Astrocyte of the spinal cord (primary cell): Measurements from ENCODE around the gene NID2.

Experiments
- DNase-seq: peaks from one replicate; pipeline ENCODE4 v3.0.0; 2011; ENCODE audit warnings: low read depth, low spot score
- H3K4me3 ChIP-seq: 2 replicates; pipeline ENCODE4 v1.5.1; 2011; ENCODE audit warnings: low read depth, mild to moderate bottlenecking, low read length, moderate library complexity
- in situ Hi-C: cut with HindIII; loops from 2 replicates; pipeline ENCODE4 v1.10.0; 2017; ENCODE audit warnings: low sequenced_read_pairs
- TF ChIP-seq, protein P1 (sequence below): IDR thresholded peaks from 2 replicates; pipeline ENCODE4 v1.5.1; 2012; ENCODE audit warnings: low read depth, mild to moderate bottlenecking, low read length, inconsistent platforms

Gene NID2

DNA sequence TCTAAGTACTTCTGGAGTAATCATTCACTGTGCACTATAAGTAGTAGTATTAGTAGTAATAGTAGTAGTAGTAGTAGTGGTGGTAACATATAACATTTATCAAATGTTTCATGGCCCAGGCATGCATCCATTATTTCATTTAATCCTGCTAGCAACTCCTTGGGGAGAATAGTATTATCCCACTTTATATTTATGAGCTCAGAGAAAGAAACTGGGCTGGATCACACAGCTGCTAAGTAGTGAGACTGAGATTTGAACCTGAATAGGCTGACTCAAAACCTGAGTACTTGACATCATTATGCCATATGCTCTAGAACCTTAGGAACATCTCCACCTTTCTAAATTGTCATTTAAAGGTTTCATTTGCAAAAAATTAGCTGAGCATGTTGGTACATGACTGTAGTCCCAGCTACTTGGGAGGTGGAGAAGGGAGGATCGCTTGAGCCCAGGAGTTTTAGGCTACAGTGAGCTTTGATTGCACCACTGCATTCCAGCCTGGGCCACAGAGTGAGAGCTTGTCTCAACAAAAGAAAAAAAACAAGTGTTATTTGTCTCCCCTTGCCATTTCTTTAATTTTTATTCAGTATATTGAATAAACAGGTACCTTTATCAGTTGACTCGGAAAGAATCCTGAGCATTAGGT lies 11.4 kb upstream of the NID2 start:
- in situ Hi-C loops: no loop called here
- DNase-seq: no peak
- TF ChIP-seq, protein P1, sequence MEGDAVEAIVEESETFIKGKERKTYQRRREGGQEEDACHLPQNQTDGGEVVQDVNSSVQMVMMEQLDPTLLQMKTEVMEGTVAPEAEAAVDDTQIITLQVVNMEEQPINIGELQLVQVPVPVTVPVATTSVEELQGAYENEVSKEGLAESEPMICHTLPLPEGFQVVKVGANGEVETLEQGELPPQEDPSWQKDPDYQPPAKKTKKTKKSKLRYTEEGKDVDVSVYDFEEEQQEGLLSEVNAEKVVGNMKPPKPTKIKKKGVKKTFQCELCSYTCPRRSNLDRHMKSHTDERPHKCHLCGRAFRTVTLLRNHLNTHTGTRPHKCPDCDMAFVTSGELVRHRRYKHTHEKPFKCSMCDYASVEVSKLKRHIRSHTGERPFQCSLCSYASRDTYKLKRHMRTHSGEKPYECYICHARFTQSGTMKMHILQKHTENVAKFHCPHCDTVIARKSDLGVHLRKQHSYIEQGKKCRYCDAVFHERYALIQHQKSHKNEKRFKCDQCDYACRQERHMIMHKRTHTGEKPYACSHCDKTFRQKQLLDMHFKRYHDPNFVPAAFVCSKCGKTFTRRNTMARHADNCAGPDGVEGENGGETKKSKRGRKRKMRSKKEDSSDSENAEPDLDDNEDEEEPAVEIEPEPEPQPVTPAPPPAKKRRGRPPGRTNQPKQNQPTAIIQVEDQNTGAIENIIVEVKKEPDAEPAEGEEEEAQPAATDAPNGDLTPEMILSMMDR: no peak
- H3K4me3 ChIP-seq: no peak overlapping the region

DNA sequence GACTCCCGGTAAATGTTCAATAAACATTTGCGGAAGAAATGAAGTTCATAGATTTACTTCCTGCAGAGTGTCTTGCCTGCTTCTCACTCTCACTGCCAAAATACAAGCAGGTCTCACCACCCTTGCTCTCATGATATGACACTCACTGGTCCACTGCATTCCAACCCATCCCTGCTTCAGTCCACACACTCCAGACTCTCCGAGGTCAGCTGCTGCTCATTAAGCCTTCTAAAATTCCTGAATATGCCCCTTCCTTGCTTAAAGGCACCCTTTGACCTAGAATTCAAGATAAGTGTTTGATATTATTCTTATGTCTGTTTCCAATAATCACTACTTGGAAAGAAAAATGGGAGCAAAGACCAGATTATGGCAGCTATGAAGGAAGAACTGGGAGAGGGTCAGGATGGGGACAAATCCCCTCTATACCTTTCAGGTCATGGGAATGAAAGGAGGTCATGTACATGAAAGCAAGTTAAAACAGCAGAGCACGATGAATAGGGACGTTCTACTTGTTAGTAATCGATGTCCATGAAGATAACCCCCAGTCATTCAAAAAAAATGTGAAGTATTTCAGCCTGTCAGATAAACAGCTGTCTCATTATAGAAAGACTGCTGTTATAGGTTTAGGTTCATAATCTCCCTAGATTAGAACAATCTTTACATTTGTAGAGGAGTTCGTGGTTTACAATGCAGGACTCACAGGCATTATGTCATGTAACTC lies 10.5 kb upstream of the NID2 start:
- no peak for DNase-seq
- no peak overlapping the region for H3K4me3 ChIP-seq
- in situ Hi-C loops: no loop called here
- TF ChIP-seq, protein P1: no peak

DNA sequence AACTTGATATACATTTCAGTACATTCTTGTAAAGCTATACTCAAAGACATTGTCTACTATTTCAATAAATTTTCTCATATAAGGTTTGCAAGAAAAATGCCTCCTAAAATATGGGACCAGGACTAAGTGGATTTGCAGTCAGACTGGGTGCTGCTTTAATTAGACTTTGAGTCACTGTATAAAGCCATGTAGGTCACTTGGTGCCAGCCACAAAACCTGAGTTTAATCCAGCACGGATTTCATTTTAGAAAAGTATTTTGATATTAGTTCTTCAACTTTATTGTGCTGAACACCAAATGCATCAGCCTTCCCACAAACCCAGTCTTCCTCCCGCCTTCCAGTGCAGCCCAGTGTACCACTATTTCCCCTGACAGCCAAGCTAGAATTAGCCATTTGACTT lies 9.9 kb upstream of the NID2 start:
- DNase-seq: no peak
- TF ChIP-seq, protein P1: no peak
- no peak overlapping the region for H3K4me3 ChIP-seq
- in situ Hi-C loops: no loop called here

DNA sequence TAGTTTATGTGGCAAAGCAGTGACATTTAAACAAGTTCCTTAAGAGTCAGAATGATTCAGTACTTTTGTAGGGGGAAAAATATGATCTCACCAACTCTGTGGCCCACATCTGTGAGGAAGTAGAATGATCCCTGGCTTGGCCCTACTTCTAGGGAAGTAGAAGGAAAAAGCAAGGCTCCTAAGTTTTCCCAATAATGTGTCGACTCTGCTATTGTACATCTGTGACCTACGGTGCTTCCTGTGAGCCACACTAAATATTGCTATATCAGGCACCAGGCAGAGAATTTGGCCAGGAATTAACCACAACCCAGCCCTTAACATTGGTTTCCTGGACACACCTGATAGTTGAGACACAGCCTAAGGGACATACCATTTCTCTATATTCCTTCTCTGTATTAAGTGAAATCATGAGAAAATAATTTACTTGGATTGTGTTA lies 9.3 kb upstream of the NID2 start:
- DNase-seq: no peak
- TF ChIP-seq, protein P1: no peak
- no peak overlapping the region for H3K4me3 ChIP-seq
- in situ Hi-C loops: no loop called here

DNA sequence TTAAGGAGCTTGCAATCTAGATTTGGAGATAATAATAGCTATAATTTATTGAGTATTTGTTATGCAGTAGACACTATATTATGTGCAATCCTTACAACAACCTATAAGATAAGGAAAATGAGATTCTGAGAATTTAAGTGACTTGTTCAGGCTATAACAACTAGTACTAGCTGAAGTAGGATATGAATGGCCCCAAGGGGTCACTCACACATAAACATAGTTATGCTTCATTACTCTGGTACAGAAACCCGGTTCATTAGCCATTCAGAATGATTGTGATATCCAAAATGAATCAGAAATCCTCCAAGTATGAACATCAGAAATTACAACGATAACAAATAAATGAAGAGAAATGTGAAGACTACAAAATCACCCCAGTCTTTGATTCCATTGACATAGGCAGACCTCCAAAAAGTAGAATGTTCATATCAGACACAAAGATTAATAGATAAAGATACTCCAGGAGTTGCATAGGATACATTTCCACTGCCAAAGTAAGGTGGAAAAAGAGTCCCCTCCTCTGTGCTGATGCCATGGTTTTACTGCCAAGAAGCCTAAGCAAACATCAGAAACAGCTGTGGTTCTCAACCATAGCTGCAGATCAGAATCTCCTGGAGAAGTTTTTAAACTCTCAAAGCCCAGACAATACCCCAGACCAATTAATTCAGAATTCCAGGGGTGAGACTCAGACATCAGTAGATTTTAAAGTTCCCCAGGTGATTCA lies 8.6 kb upstream of the NID2 start:
- in situ Hi-C loops: no loop called here
- no peak overlapping the region for H3K4me3 ChIP-seq
- DNase-seq: no peak
- TF ChIP-seq, protein P1: no peak

DNA sequence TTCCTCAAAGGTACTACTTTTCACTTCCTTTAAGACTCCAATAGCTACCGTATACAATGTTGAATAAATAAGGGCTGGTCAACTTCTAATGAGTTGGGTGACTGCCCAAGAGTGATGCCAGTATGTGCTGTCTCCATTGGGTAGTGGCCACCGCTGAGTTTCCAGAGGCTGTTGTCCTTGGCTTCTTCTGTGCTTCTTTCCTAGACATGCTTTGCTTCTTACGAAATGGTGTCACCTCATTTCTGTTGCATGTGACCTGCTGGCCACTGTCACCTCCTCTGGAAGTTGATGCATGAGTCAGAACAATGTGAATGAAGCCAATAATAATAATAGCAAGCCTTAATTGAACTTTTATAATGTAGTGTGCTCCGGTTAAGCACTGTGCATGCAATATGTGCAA lies 7.5 kb upstream of the NID2 start:
- TF ChIP-seq, protein P1: no peak
- DNase-seq: peak; percentile 79
- in situ Hi-C loops: no loop called here
- H3K4me3 ChIP-seq: no peak overlapping the region
